Pulmonary artery endothelial cell (primary cell): ENCODE results near the gene KLF5. TPM values are rescaled to one million over a fixed set of nuclear protein-coding genes. Genes with fewer than 3 reads are reported as not detected.
"Not testable (repeated sequence)": the region's sequence is repeated elsewhere in the genome, so short reads cannot be mapped to it uniquely, and the experiment has no call there.

Experiments used
- DNase-seq: peaks from one replicate; pipeline ENCODE4 v3.0.0-alpha.2; 2011; ENCODE audit warnings: low read depth, low spot score
- total RNA-seq: library from RNA; depleted of rRNA; stranded (reverse); fragments of >200 nt; gene quantifications from 2 replicates; pipeline ENCODE4 v1.2.3, GENCODE V29; 2014

The KLF5 gene
- 0.40 and 0.42 TPM in 2 replicates for total RNA-seq

- peak; percentile 71 for DNase-seq
These were observed at the start of gene KLF5 for GRCh38 chr13:73058736-73059459. KLF5 (plus strand) TSS chr13:73059005; CDS start chr13:73059328, 323 bp downstream.

DNA sequence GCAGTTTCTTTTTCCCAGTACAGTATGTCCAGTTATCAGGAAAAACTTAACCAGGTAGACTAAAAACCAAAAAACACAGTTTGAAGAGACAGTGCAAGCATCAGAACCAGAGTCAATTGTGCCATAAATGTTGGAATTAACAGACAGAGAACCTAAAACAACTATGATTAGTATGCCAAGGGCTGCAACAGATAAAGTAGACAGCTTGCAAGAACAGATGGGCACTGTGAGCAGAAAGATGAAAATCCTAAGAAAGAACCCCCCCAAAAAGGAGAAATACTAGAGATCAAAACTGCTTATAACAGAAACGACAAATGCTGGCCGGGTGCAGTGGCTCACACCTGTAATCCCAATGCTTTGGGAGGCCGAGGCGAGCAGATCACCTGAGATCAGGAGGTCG, 47.1 kb upstream of the KLF5 start:
- DNase-seq: no peak

- no peak for DNase-seq
These were observed 43.0 kb upstream of the KLF5 start for GRCh38 chr13:73015805-73016204.

GRCh38 chr13:73018336-73018735, 40.5 kb upstream of the KLF5 start:
- no peak for DNase-seq

DNA sequence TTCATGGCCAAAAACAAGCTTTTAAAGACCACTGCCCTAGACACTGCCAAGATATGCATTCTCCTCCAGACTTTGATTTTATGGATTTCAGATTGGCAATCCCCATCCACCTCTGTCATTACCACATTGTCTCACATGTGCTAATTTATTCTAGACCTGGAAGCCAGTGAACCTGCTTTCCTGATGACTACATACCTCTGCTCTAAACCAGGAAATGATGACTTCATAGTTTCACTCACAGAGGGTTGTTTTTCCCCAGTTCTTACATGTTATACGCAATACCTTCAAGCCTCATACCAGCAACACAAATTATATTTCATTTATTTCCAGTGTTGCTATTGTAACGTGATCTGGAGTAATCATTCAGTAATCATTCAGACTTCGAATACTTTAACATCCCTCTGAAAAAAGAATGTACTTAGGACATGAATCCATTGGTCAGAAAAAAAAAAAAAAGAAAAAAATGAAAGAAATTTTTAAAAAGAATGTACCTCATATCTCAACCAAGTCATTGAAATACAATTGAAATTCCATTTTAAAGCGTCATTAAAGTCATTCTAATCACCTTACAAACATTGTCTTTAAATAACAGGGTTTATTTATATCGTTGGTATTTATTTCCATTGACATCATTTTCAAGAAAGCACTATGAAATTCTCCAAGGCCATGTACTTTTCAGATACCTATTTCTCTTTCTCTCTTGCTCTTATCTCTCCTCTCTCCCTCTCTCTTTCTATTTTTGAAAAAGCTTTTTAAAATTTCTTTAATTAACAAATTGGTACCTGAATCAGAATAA, 33.4 kb upstream of the KLF5 start:
- no peak for DNase-seq

GRCh38 chr13:73034901-73035300, 23.9 kb upstream of the KLF5 start:
- DNase-seq: no peak

GRCh38 chr13:73035660-73036059, 23.1 kb upstream of the KLF5 start:
- DNase-seq: no peak

DNA sequence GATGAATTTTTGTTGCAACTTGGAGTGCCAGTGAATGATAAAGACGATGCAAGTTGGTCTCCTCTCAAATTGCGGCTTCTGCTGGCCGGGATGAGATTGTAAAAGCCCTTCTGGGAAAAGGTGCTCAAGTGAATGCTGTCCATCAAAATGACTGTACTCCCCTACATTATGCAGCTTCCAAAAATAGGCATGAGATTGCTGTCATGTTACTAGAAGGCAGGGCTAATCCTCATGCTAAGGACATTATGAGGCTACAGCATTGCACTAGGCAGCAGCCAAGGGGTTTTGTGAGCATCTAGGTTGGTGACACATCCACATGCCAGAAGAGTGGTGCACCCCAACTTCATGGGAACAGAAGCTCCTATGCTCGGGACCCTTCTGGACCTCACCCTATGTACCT, 22.2 kb upstream of the KLF5 start:
- DNase-seq: no peak

DNA sequence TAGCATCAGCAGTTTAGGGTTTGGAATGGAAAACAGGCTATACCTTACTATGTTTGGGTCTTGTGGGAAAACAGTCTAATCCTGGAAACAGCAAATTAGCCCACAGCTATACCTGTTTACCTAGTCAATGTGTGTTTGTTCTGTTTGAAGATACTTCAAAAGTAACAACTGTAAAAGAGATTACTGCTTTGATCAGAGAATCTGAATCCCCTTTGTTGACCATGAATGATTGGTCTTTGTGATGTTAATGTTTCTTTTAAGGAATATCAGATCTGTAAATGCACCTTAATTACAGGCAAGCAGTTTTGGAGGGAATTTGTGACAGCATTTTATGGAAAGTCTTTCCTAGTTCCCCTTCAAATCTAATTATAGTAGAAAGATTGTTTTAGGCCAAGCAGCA, 20.7 kb upstream of the KLF5 start:
- no peak for DNase-seq

GRCh38 chr13:73039201-73040108, 19.4 kb upstream of the KLF5 start:
- no peak for DNase-seq

DNA sequence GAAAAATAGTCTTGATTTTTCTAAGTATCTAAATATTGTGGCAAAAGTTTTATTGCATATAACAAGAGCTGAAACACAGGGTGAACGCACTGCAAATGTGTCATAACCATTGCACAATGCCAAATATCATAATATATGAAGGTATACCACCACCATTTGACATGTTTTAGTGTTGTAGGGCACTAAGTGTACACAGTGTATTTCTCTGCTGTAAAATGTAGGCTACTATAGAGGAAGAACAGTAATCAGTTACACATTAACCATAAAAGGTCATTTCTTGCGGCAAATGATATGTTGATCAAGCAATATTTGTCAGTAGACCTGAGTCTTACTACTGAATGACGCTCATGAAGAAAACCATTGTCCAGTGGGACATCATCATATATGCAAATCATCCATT, 18.3 kb upstream of the KLF5 start:
- no peak for DNase-seq

DNA sequence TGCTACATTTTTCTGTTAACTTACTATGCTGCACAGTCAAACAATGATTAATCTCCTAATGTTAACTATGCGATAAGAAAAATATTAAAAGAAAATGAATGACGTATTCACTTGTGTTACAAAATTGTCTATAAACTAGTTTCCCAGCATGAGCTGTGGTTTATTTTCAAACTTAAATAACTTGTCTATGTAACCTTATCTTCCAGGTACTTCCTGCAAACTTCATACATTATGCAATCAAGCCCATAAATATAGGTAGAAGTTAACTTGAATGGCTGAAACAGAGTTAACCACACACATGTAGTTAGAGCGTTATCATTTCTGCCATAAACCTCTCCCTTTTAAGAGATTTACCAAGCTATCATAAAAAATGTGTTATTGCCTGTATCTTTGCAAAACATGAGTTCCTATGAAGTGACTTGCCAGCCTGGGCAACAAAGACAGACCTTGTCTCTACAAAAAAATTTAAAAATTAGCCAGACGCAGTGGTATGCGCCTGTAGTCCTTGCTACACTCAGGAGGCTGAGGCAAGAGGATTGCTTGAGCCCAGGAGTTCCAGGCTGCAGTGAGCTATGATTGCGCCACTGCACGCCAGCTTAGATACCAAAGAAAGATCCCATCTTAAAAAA, 17.7 kb upstream of the KLF5 start:
- DNase-seq: no peak

- no peak for DNase-seq
These were observed 13.8 kb upstream of the KLF5 start for GRCh38 chr13:73045031-73045430.

DNA sequence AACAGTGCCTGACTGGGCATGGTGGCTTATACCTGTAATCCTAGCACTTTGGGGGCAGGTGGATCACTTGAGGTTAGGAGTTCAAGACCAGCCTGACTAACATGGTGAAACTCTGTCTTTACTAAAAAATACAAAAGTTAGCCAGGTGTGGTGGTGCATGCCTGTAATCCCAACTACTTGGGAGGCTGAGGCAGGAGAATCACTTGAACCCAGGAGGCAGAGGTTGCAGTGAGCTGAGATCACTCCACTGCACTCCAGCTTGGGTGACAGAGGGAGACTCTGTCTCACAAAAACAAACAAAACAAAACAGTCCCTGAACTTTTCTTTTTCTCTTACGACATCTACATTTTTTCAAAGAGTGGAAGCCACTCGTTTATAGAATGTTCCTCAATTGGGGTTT, 10.2 kb upstream of the KLF5 start:
- DNase-seq: not testable (repeated sequence)

DNA sequence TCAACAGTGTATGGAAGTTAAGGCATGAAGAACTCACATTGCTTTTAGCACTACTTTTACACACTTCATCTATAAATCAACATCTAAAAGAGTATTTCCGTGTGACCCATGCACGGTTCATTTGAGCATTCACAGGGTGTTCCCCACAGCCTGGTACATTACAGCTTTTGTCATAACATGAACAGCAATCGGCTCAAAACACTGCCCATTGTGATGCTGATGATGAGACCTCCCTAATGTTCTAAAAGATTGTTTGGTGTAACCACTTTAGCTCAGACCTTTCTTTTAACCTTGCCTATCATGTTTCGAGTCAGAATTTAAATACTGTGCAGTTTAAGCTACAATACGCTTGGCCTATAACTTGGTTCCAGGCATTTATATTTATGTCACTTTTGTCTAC, 4.1 kb upstream of the KLF5 start:
- no peak for DNase-seq

- DNase-seq: peak; percentile 50
These were observed 2.8 kb upstream of the KLF5 start for GRCh38 chr13:73055813-73056564.

DNA sequence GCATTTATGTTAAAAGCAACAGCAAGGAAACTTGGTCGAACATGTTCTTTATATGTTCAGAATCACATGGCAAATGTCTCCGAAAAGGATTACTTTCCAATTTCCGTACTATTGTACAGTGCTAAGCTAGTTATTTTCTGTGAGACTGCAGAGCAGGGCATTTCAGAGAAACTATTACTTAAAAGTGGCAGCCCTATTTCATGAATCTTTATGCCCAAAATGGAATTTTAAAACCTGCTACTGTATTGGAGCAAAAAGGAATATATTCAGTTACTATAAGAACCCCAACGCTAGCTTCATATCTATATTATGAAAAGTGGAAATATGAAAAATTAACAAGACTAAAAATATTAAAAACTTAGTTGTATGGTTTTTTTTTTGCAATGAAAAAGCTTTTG, 2.2 kb upstream of the KLF5 start:
- no peak for DNase-seq

DNA sequence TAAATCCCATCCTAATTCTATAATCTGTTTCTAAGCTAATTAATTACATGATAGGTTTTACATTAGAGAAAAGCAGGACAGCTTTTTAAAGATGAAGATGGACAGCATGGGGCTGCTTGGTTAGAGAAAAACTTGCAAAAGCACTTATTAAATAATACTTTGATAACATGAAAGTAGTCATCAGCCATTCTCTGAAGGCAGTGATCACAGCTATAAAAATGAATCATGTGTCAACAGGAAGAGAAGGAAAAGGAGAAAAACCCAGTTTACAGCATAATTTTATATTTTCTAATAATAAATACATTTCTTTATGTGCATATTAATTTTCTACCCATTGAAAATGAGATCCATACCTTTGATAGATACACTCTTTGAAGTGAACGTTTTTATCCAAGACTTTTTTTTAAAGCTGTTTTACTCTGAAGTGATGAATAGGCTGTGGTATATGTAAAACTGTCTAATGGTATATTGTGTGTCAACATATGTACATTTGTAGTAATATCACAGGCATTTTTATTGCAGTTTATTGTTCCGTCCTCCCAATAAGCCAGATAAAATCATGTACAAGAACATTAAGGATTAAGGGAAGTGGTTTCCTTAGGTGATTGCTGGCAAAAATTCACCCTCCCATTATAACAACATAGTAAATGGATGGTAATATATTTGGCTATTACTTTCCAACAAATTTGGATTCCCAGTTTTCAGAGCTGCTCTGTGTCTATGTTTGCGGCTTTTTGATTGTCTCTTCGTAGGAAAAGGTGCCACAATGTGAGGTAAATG, 1.3 kb upstream of the KLF5 start:
- no peak for DNase-seq

- no peak for DNase-seq
These were observed 816 bp upstream of the KLF5 start for GRCh38 chr13:73058064-73058313.

- no peak for DNase-seq
These were observed 421 bp upstream of the KLF5 start for GRCh38 chr13:73058432-73058735.
